NB4 (cell line): Measurements from ENCODE around the gene SLC25A25.

Source experiments
- CTCF ChIP-seq: IDR thresholded peaks from one replicate; pipeline ENCODE4 v1.5.1; 2012; ENCODE audit warnings: low read depth, low read length
- POLR2A ChIP-seq: IDR thresholded peaks from 2 replicates; pipeline ENCODE4 v1.6.1; 2011; ENCODE audit warnings: mild to moderate bottlenecking; ENCODE audit not compliant: insufficient read length; ENCODE audit errors: extremely low read depth

GRCh38 chr9:128124451-128124850 lies 56.4 kb downstream of the SLC25A25 start:
- TF ChIP-seq CTCF = no peak
- no peak for TF ChIP-seq POLR2A
